SIG-M5 (cell line): ENCODE results near the gene VPS41.

Experiments
- DNase-seq: peaks from one replicate; lab custom pipeline; 2025; lab: John Stamatoyannopoulos, UW

The VPS41 gene

GRCh38 chr7:38905056-38905759, 3.8 kb downstream of the VPS41 start:
- DNase-seq: no peak

- no peak for DNase-seq
These were observed 5.9 kb downstream of the VPS41 start for GRCh38 chr7:38903057-38903456.

GRCh38 chr7:38902449-38902848, 6.5 kb downstream of the VPS41 start:
- DNase-seq: no peak

GRCh38 chr7:38893061-38893460, 15.9 kb downstream of the VPS41 start:
- DNase-seq: no peak

- no peak for DNase-seq
These were observed 18.4 kb downstream of the VPS41 start for GRCh38 chr7:38890597-38890996.

- DNase-seq: no peak
These were observed 19.0 kb downstream of the VPS41 start for GRCh38 chr7:38889872-38890432.

GRCh38 chr7:38889079-38889478, 19.9 kb downstream of the VPS41 start:
- no peak for DNase-seq

GRCh38 chr7:38886265-38886664, 22.7 kb downstream of the VPS41 start:
- DNase-seq: no peak

- DNase-seq: no peak
These were observed 25.3 kb downstream of the VPS41 start for GRCh38 chr7:38883706-38884105.

- no peak for DNase-seq
These were observed 26.9 kb downstream of the VPS41 start for GRCh38 chr7:38881947-38882684.

- no peak for DNase-seq
These were observed 28.0 kb downstream of the VPS41 start for GRCh38 chr7:38881015-38881414.

GRCh38 chr7:38880454-38880853, 28.5 kb downstream of the VPS41 start:
- DNase-seq: no peak

GRCh38 chr7:38880035-38880434, 29.0 kb downstream of the VPS41 start:
- no peak for DNase-seq

- no peak for DNase-seq
These were observed 30.1 kb downstream of the VPS41 start for GRCh38 chr7:38878694-38879457.

GRCh38 chr7:38873433-38873832, 35.6 kb downstream of the VPS41 start:
- DNase-seq: no peak

GRCh38 chr7:38872202-38872601, 36.8 kb downstream of the VPS41 start:
- DNase-seq: no peak

- DNase-seq: no peak
These were observed 38.8 kb downstream of the VPS41 start for GRCh38 chr7:38870147-38870546.

GRCh38 chr7:38863601-38864291, 45.2 kb downstream of the VPS41 start:
- no peak for DNase-seq

GRCh38 chr7:38862666-38863065, 46.3 kb downstream of the VPS41 start:
- no peak for DNase-seq

GRCh38 chr7:38858259-38858884, 50.6 kb downstream of the VPS41 start:
- no peak for DNase-seq

- DNase-seq: no peak
These were observed 53.1 kb downstream of the VPS41 start for GRCh38 chr7:38855867-38856266.
